Subcutaneous adipose tissue (tissue), 4 donors: ENCODE results near the gene C7orf25. TPM values are rescaled to one million over a fixed set of nuclear protein-coding genes. Genes with fewer than 3 reads are reported as not detected.

ENCODE experiments used
- CTCF ChIP-seq: fragments of 450-650 bp; IDR thresholded peaks from one replicate; pipeline ENCODE4 v1.5.1; 2016; ENCODE audit warnings: low read depth, mild to moderate bottlenecking, control low read depth, antibody characterized with exemption, moderate library complexity
- total RNA-seq, 4 donors: library from RNA; depleted of rRNA; stranded (reverse); fragments of >200 nt; gene quantifications; one replicate each; pipeline ENCODE4 v1.1.0, GENCODE V29; 2016

Gene C7orf25
- total RNA-seq, 4 donors from 2014 or later: 8.8 to 15.1 (median 12.1) TPM

- no peak for TF ChIP-seq CTCF
These were observed 2.1 kb upstream of the C7orf25 start for GRCh38 chr7:42914009-42914408.

- TF ChIP-seq CTCF: no peak
These were observed 1.7 kb upstream of the C7orf25 start for GRCh38 chr7:42913591-42913990.

GRCh38 chr7:42910306-42910705 is 1.6 kb downstream of the C7orf25 start:
- no peak for TF ChIP-seq CTCF

- TF ChIP-seq CTCF: no peak
These were observed 4.6 kb downstream of the C7orf25 start for GRCh38 chr7:42907316-42907715.

GRCh38 chr7:42906181-42906580 is 5.7 kb downstream of the C7orf25 start:
- no peak for TF ChIP-seq CTCF

- no peak for TF ChIP-seq CTCF
These were observed 9.5 kb downstream of the C7orf25 start for GRCh38 chr7:42902331-42902730.

GRCh38 chr7:42900842-42901241 is 11.0 kb downstream of the C7orf25 start:
- TF ChIP-seq CTCF: no peak
